Nucleus accumbens (tissue), 56 donors: Measurements from ENCODE around the gene HESX1.

Source experiments
- DNase-seq, 56 donors: peaks; one replicate each; lab custom pipeline; 2025; lab: John Stamatoyannopoulos, UW

The HESX1 gene

GRCh38 chr3:57169108-57169507 lies 30.7 kb downstream of the HESX1 start:
- DNase-seq: no peak

GRCh38 chr3:57168151-57168550 lies 31.6 kb downstream of the HESX1 start:
- DNase-seq: peak in 7 of 56 donors; percentile 6 to 23 (median 15)

- DNase-seq: no peak
These were observed 33.1 kb downstream of the HESX1 start for GRCh38 chr3:57166660-57167059.

- no peak for DNase-seq
These were observed 34.1 kb downstream of the HESX1 start for GRCh38 chr3:57165641-57166040.

GRCh38 chr3:57164657-57165573 lies 34.9 kb downstream of the HESX1 start, which contains the start of gene IL17RD:
TSS of gene IL17RD (minus strand) at chr3:57165353. CDS start at chr3:57165286, 67 bp downstream.
- peak in 45 of 56 donors; percentile 6 to 80 (median 44) for DNase-seq

GRCh38 chr3:57164217-57164656 lies 35.5 kb downstream of the HESX1 start:
- peak in 3 of 56 donors; percentile 5 to 33 (median 12) for DNase-seq

GRCh38 chr3:57163751-57164150 lies 36.0 kb downstream of the HESX1 start:
- no peak for DNase-seq

GRCh38 chr3:57161915-57162314 lies 37.9 kb downstream of the HESX1 start:
- no peak for DNase-seq

- DNase-seq: no peak
These were observed 38.8 kb downstream of the HESX1 start for GRCh38 chr3:57160765-57161538.

- no peak for DNase-seq
These were observed 39.6 kb downstream of the HESX1 start for GRCh38 chr3:57160076-57160764.

- no peak for DNase-seq
These were observed 40.7 kb downstream of the HESX1 start for GRCh38 chr3:57158813-57159738.

- DNase-seq: no peak
These were observed 41.5 kb downstream of the HESX1 start for GRCh38 chr3:57158325-57158724.

GRCh38 chr3:57157545-57157944 lies 42.2 kb downstream of the HESX1 start:
- DNase-seq: no peak

- DNase-seq: no peak
These were observed 44.5 kb downstream of the HESX1 start for GRCh38 chr3:57155310-57155643.

- DNase-seq: no peak
These were observed 45.1 kb downstream of the HESX1 start for GRCh38 chr3:57154470-57155309.

- DNase-seq: peak in 25 of 56 donors; percentile 4 to 53 (median 17)
These were observed 47.3 kb downstream of the HESX1 start for GRCh38 chr3:57152151-57153143.

- no peak for DNase-seq
These were observed 48.0 kb downstream of the HESX1 start for GRCh38 chr3:57151749-57152148.
